Calu3 (cell line): ENCODE measurements around the gene SLC6A20. TPM values are rescaled to one million over a fixed set of nuclear protein-coding genes. Genes with fewer than 3 reads are reported as not detected.

ENCODE experiments used
- BruUV-seq: library from RNA; stranded (reverse); fragments of 400-500 nt; replicated peaks from 2 replicates; lab custom pipeline; 2021; lab: Mats Ljungman, UMichigan
- CTCF ChIA-PET: fragments of 300-600 bp; sonication (Branson Sonifier 250); formaldehyde crosslinking; loops from one replicate; lab custom pipeline; 2022; ENCODE audit warnings: antibody characterized with exemption; lab: Charles Lee
- DNase-seq: peaks from one replicate; pipeline ENCODE4 v3.0.0; 2022
- H3K27ac Mint-ChIP-seq: one replicate; pipeline ENCODE4 v1.8.0; 2022; ENCODE audit warnings: mixed read lengths; ENCODE audit not compliant: unreplicated experiment
- H3K27me3 Mint-ChIP-seq: one replicate; pipeline ENCODE4 v1.8.0; 2022; ENCODE audit warnings: mixed read lengths; ENCODE audit not compliant: unreplicated experiment
- H3K36me3 Mint-ChIP-seq: one replicate; pipeline ENCODE4 v1.8.0; 2022; ENCODE audit warnings: mild to moderate bottlenecking, moderate library complexity, mixed read lengths; ENCODE audit not compliant: insufficient read depth, unreplicated experiment
- H3K4me1 Mint-ChIP-seq: one replicate; pipeline ENCODE4 v1.8.0; 2022; ENCODE audit warnings: mild to moderate bottlenecking, low read depth, mixed read lengths; ENCODE audit not compliant: unreplicated experiment
- H3K4me3 Mint-ChIP-seq: one replicate; pipeline ENCODE4 v1.8.0; 2022; ENCODE audit warnings: mild to moderate bottlenecking, low read depth, moderate library complexity, mixed read lengths; ENCODE audit not compliant: unreplicated experiment
- H3K9me3 Mint-ChIP-seq: one replicate; pipeline ENCODE4 v1.8.0; 2022; ENCODE audit warnings: low read depth, mixed read lengths; ENCODE audit not compliant: unreplicated experiment
- intact Hi-C: fragments of 100-400 bp; cut with micrococcal nuclease; formaldehyde crosslinking; loops from one replicate; pipeline ENCODE4 v1.10.0; 2022; ENCODE audit not compliant: unreplicated experiment
- total RNA-seq: library from RNA; stranded (reverse); gene quantifications from 2 replicates; pipeline ENCODE4 v1.2.3, GENCODE V29; 2022
- TF ChIP-seq, protein P1 (sequence below): fragments of 200-600 bp; IDR thresholded peaks from one replicate; pipeline ENCODE4 v1.8.0; 2022; ENCODE audit warnings: antibody characterized with exemption; ENCODE audit not compliant: unreplicated experiment

Gene SLC6A20
- total RNA-seq, 1 experiment from 2014 or later, result 2.1 TPM

DNA sequence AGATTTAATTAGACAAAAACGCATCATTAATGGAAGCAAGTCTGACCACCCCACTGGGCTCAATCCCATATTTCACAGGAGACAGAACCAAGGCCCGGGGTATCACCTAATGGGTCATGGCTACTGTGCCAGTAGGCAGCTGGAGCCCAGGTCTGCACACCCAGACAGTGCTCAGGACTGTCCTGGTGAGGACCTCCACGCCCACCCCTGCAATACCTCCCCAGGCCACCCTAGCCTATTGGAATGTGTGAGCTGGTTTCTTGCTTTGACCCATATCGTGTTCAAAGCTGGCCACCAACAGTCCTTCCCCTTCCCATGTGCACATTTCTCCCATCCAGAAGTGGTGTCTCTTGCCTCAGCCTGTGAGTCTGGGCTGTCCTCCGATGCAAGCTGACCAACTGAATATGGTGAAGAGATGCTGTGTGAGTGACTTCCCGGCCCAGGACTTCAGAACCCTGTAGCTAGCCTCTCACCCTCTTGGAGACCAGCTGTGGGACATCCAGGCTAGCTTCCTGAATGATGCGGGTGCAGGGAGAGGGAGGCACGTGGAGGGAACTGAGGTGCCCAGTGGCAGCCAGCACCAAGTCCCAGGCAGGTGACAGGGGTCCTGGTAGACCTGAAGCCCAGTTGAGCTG is 19.1 kb downstream of the SLC6A20 start:
- no peaks in the 10 kb centered on the region for H3K27me3 Mint-ChIP-seq
- no peak for DNase-seq
- H3K4me1 Mint-ChIP-seq, result peaks cover 12% of the 10 kb centered on the region
- no peaks in the 10 kb centered on the region for H3K9me3 Mint-ChIP-seq
- TF ChIP-seq, protein P1, sequence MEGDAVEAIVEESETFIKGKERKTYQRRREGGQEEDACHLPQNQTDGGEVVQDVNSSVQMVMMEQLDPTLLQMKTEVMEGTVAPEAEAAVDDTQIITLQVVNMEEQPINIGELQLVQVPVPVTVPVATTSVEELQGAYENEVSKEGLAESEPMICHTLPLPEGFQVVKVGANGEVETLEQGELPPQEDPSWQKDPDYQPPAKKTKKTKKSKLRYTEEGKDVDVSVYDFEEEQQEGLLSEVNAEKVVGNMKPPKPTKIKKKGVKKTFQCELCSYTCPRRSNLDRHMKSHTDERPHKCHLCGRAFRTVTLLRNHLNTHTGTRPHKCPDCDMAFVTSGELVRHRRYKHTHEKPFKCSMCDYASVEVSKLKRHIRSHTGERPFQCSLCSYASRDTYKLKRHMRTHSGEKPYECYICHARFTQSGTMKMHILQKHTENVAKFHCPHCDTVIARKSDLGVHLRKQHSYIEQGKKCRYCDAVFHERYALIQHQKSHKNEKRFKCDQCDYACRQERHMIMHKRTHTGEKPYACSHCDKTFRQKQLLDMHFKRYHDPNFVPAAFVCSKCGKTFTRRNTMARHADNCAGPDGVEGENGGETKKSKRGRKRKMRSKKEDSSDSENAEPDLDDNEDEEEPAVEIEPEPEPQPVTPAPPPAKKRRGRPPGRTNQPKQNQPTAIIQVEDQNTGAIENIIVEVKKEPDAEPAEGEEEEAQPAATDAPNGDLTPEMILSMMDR, result no peak
- H3K4me3 Mint-ChIP-seq, result no peak overlapping the region
- intact Hi-C loops, result no loop called here
- CTCF ChIA-PET, result no interaction called here
- H3K27ac Mint-ChIP-seq, result no peak overlapping the region
- BruUV-seq, result no TSS peak
- no peaks in the 10 kb centered on the region for H3K36me3 Mint-ChIP-seq

DNA sequence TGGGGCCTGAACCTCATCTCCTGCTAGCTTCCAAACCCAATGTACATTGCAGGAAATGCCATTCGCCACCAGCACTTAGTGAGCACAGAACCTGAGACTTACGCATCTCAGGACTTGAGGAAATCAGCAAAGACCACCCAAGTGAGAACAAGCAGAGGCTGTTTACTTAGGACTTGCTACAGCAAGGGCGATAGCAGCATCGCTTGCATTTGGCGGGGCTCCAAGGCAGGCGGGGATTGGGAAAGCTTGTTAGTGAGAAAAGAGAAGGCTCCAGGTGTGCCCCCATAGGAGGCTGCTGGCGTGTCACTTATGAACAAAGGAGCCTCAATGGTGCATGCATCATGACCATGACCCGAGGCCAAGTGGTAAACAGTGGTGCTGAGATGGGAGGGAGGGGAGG is 19.7 kb downstream of the SLC6A20 start:
- TF ChIP-seq, protein P1, result no peak
- peaks cover 12% of the 10 kb centered on the region for H3K4me1 Mint-ChIP-seq
- intact Hi-C loops, result no loop called here
- H3K4me3 Mint-ChIP-seq, result no peak overlapping the region
- no peak for DNase-seq
- H3K27ac Mint-ChIP-seq, result no peak overlapping the region
- no peaks in the 10 kb centered on the region for H3K27me3 Mint-ChIP-seq
- no peaks in the 10 kb centered on the region for H3K36me3 Mint-ChIP-seq
- no TSS peak for BruUV-seq
- H3K9me3 Mint-ChIP-seq, result no peaks in the 10 kb centered on the region
- CTCF ChIA-PET, result no interaction called here

DNA sequence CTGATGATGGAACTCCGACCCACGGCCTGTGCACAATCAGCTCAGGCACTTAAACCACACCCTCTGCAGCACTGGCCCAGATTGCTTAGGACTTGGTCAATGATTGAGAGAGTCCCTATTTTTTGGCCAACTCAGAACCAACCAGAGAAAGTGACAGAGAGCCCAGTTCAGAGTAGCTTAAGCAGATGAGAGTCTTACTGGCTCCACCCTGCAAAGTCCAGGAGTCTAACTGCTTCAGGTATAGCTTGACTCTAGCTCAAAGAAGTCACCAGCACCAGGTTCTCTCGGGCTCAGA is 20.1 kb downstream of the SLC6A20 start:
- DNase-seq, result no peak
- BruUV-seq, result no TSS peak
- intact Hi-C loops, result no loop called here
- Mint-ChIP-seq H3K36me3 (no peaks in the 10 kb centered on the region), H3K27me3 (no peaks in the 10 kb centered on the region), H3K27ac (no peak overlapping the region), H3K4me1 (peaks cover 12% of the 10 kb centered on the region), H3K4me3 (no peak overlapping the region), H3K9me3 (no peaks in the 10 kb centered on the region)
- CTCF ChIA-PET, result interaction anchor here (0.6 kb wide), 1 partner anchor 1403 kb away, joined by 3 read pairs; no protein-coding TSS in a partner anchor
- TF ChIP-seq, protein P1, result no peak

DNA sequence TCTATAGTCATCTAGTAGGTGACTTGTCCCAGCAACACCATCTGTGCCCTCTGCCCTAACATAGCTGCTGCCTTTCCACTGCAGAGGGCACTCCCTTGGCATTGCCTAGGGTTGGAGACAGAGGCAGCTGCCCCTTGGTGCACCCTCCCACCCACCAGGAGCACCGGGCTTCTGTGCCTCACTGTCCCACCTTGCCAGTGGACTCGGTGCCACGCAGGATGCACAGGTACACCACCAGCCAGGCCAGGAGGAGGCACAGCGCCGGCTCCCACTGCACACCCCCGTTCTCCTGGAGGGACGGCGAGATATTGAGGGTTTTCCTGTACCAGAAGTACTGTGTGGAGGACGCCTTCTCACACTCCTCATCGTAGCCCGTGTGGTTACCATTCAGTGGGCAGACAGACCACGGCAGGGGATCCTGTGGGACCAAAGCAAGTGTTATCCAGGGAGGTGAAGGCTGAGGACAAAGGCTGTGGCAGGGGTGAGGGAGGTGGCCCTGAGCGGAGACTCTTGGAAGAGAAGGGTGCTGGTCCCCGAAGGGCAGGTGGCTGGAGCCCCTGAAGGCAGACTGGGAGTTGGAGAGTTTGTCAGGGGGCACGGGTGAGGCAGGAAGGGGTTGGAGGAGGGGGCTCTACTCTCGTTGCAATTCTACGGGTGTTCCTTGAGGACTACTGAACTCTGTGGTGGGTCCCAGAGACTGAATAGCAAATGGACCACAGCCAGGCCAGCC is 20.6 kb downstream of the SLC6A20 start:
- no peaks in the 10 kb centered on the region for H3K9me3 Mint-ChIP-seq

More for the DNA sequence above, 20.6 kb downstream of the SLC6A20 start:
- intact Hi-C loops, result no loop called here
- Mint-ChIP-seq H3K27ac (no peak overlapping the region), H3K4me1 (peaks cover 12% of the 10 kb centered on the region), H3K36me3 (no peaks in the 10 kb centered on the region), H3K4me3 (no peak overlapping the region), H3K27me3 (no peaks in the 10 kb centered on the region)
- DNase-seq, result no peak
- TF ChIP-seq, protein P1, result no peak
- CTCF ChIA-PET, result interaction anchor here (0.6 kb wide), 1 partner anchor 1403 kb away, joined by 3 read pairs; no protein-coding TSS in a partner anchor
- BruUV-seq, result no TSS peak
